IPS-NIHi7 (cell line): ENCODE measurements around the gene ERI3.

Experiments used
- DNase-seq: peaks from one replicate; pipeline ENCODE4 v3.0.0; 2012; ENCODE audit warnings: mixed read lengths; ENCODE audit errors: extremely low spot score

ERI3 gene

GRCh38 chr1:44351289-44351688 is 3.8 kb downstream of the ERI3 start:
- no peak for DNase-seq

GRCh38 chr1:44348061-44348485 is 7.0 kb downstream of the ERI3 start:
- DNase-seq = no peak

- no peak for DNase-seq
These were observed 7.8 kb downstream of the ERI3 start for GRCh38 chr1:44347280-44347679.

GRCh38 chr1:44346878-44347277 is 8.2 kb downstream of the ERI3 start:
- DNase-seq = no peak

GRCh38 chr1:44346184-44346583 is 8.9 kb downstream of the ERI3 start:
- DNase-seq = no peak

- DNase-seq = no peak
These were observed 9.8 kb downstream of the ERI3 start for GRCh38 chr1:44345187-44345775.

GRCh38 chr1:44339731-44340130 is 15.3 kb downstream of the ERI3 start:
- peak; percentile 50 for DNase-seq

GRCh38 chr1:44338136-44338535 is 16.9 kb downstream of the ERI3 start:
- DNase-seq = no peak

- DNase-seq = no peak
These were observed 18.4 kb downstream of the ERI3 start for GRCh38 chr1:44336668-44337067.

- DNase-seq = no peak
These were observed 20.1 kb downstream of the ERI3 start for GRCh38 chr1:44334968-44335367.

- no peak for DNase-seq
These were observed 21.7 kb downstream of the ERI3 start for GRCh38 chr1:44333376-44333775.

- no peak for DNase-seq
These were observed 22.6 kb downstream of the ERI3 start for GRCh38 chr1:44332505-44332904.

- DNase-seq = no peak
These were observed 24.1 kb downstream of the ERI3 start for GRCh38 chr1:44330935-44331334.

- no peak for DNase-seq
These were observed 26.2 kb downstream of the ERI3 start for GRCh38 chr1:44328671-44329416.

- peak; percentile 72 for DNase-seq
These were observed 27.2 kb downstream of the ERI3 start for GRCh38 chr1:44327679-44328491.

GRCh38 chr1:44326821-44327465 is 28.1 kb downstream of the ERI3 start:
- no peak for DNase-seq

- no peak for DNase-seq
These were observed 28.9 kb downstream of the ERI3 start for GRCh38 chr1:44326024-44326701.

GRCh38 chr1:44323947-44324346 is 31.1 kb downstream of the ERI3 start:
- no peak for DNase-seq

GRCh38 chr1:44322367-44322766 is 32.7 kb downstream of the ERI3 start:
- DNase-seq = no peak

GRCh38 chr1:44321466-44321865 is 33.6 kb downstream of the ERI3 start:
- DNase-seq = no peak
